ENCODE measurements around the gene SGTB.
"Not testable (repeated sequence)": the region's sequence is repeated elsewhere in the genome, so short reads cannot be mapped to it uniquely, and the experiment has no call there.

Gene SGTB

GRCh38 chr5:65702036-65702435, 19.9 kb downstream of the SGTB start:
- H3K4me3 ChIP-seq: no peak overlapping the region
- H3K9me3 ChIP-seq (ENCODE audit: low read depth, low read length): no peaks in the 10 kb centered on the region
- no peak overlapping the region for H3K27ac ChIP-seq
- peaks cover 7% of the 10 kb centered on the region for H3K36me3 ChIP-seq (ENCODE audit: insufficient read depth, low read length)
- DNase-seq (ENCODE audit: low read depth, low spot score): no peak
- no peak overlapping the region for H3K9ac ChIP-seq (ENCODE audit: insufficient read length)
- no peak for TF ChIP-seq POLR2AphosphoS5 (IDR thresholded peaks at IDR 0.05; ENCODE audit: borderline replicate concordance, low read depth, low read length)
- no peak for TF ChIP-seq FOXP2 (optimal IDR thresholded peaks at IDR 0.05; ENCODE audit: control extremely low read depth, extremely low read length, insufficient read depth)
- TF ChIP-seq EZH2 (IDR thresholded peaks at IDR 0.05): no peak

GRCh38 chr5:65699338-65699737, 22.6 kb downstream of the SGTB start:
- no peak for DNase-seq (ENCODE audit: low read depth, low spot score)
- TF ChIP-seq POLR2AphosphoS5 (IDR thresholded peaks at IDR 0.05; ENCODE audit: borderline replicate concordance, low read depth, low read length): no peak
- peaks cover 7% of the 10 kb centered on the region for H3K36me3 ChIP-seq (ENCODE audit: insufficient read depth, low read length)
- no peaks in the 10 kb centered on the region for H3K9me3 ChIP-seq (ENCODE audit: low read depth, low read length)
- no peak overlapping the region for H3K9ac ChIP-seq (ENCODE audit: insufficient read length)
- H3K4me3 ChIP-seq: no peak overlapping the region
- H3K27ac ChIP-seq: no peak overlapping the region

- no peak overlapping the region for H3K27ac ChIP-seq
- no peaks in the 10 kb centered on the region for H3K9me3 ChIP-seq (ENCODE audit: low read depth, low read length)
- no peaks in the 10 kb centered on the region; the same call in 1 of the 2 replicates for H3K36me3 ChIP-seq (ENCODE audit: insufficient read depth, low read length)
- no peak for TF ChIP-seq POLR2AphosphoS5 (IDR thresholded peaks at IDR 0.05; ENCODE audit: borderline replicate concordance, low read depth, low read length)
- TF ChIP-seq FOXP2 (optimal IDR thresholded peaks at IDR 0.05; ENCODE audit: control extremely low read depth, extremely low read length, insufficient read depth): no peak
- no peak overlapping the region for H3K9ac ChIP-seq (ENCODE audit: insufficient read length)
- H3K4me3 ChIP-seq: no peak overlapping the region
- DNase-seq (ENCODE audit: low read depth, low spot score): no peak
Measured at GRCh38 chr5:65696892-65697291, 25.0 kb downstream of the SGTB start.

GRCh38 chr5:65695896-65696295, 26.0 kb downstream of the SGTB start:
- DNase-seq (ENCODE audit: low read depth, low spot score): no peak
- H3K9me3 ChIP-seq (ENCODE audit: low read depth, low read length): no peaks in the 10 kb centered on the region
- H3K9ac ChIP-seq (ENCODE audit: insufficient read length): no peak overlapping the region
- no peaks in the 10 kb centered on the region; the same call in 1 of the 2 replicates for H3K36me3 ChIP-seq (ENCODE audit: insufficient read depth, low read length)
- H3K4me3 ChIP-seq: no peak overlapping the region
- TF ChIP-seq FOXP2 (optimal IDR thresholded peaks at IDR 0.05; ENCODE audit: control extremely low read depth, extremely low read length, insufficient read depth) (no peak), POLR2AphosphoS5 (IDR thresholded peaks at IDR 0.05; ENCODE audit: borderline replicate concordance, low read depth, low read length) (no peak)
- H3K27ac ChIP-seq: no peak overlapping the region

- H3K36me3 ChIP-seq (ENCODE audit: insufficient read depth, low read length): no peaks in the 10 kb centered on the region; the same call in 1 of the 2 replicates
- no peak overlapping the region for H3K9ac ChIP-seq (ENCODE audit: insufficient read length)
- no peak for DNase-seq (ENCODE audit: low read depth, low spot score)
- no peak overlapping the region for H3K4me3 ChIP-seq
- H3K9me3 ChIP-seq (ENCODE audit: low read depth, low read length): no peaks in the 10 kb centered on the region
- TF ChIP-seq POLR2AphosphoS5 (IDR thresholded peaks at IDR 0.05; ENCODE audit: borderline replicate concordance, low read depth, low read length) (no peak), EZH2 (IDR thresholded peaks at IDR 0.05) (no peak), FOXP2 (optimal IDR thresholded peaks at IDR 0.05; ENCODE audit: control extremely low read depth, extremely low read length, insufficient read depth) (no peak)
- H3K27ac ChIP-seq: no peak overlapping the region
Measured at GRCh38 chr5:65695162-65695755, 26.6 kb downstream of the SGTB start.

- Histone ChIP-seq H3K36me3 (ENCODE audit: insufficient read depth, low read length) (no peaks in the 10 kb centered on the region), H3K27ac (no peak overlapping the region), H3K9me3 (ENCODE audit: low read depth, low read length) (no peaks in the 10 kb centered on the region), H3K4me3 (no peak overlapping the region), H3K9ac (ENCODE audit: insufficient read length) (no peak overlapping the region)
- TF ChIP-seq POLR2AphosphoS5 (IDR thresholded peaks at IDR 0.05; ENCODE audit: borderline replicate concordance, low read depth, low read length): no peak
- TF ChIP-seq FOXP2 (optimal IDR thresholded peaks at IDR 0.05; ENCODE audit: control extremely low read depth, extremely low read length, insufficient read depth): no peak
- no peak for TF ChIP-seq EZH2 (IDR thresholded peaks at IDR 0.05)
- no peak for DNase-seq (ENCODE audit: low read depth, low spot score)
Measured at GRCh38 chr5:65693121-65693520, 28.8 kb downstream of the SGTB start.

- H3K9ac ChIP-seq (ENCODE audit: insufficient read length): no peak overlapping the region
- no peaks in the 10 kb centered on the region for H3K9me3 ChIP-seq (ENCODE audit: low read depth, low read length)
- DNase-seq (ENCODE audit: low read depth, low spot score): no peak
- no peak overlapping the region for H3K4me3 ChIP-seq
- H3K27ac ChIP-seq: no peak overlapping the region
- H3K36me3 ChIP-seq (ENCODE audit: insufficient read depth, low read length): no peaks in the 10 kb centered on the region; the same call in 1 of the 2 replicates
- TF ChIP-seq EZH2 (IDR thresholded peaks at IDR 0.05) (no peak), FOXP2 (optimal IDR thresholded peaks at IDR 0.05; ENCODE audit: control extremely low read depth, extremely low read length, insufficient read depth) (no peak), POLR2AphosphoS5 (IDR thresholded peaks at IDR 0.05; ENCODE audit: borderline replicate concordance, low read depth, low read length) (no peak)
Measured at GRCh38 chr5:65682148-65682547, 39.8 kb downstream of the SGTB start.

- not testable (repeated sequence) for DNase-seq (ENCODE audit: low read depth, low spot score)
Measured at GRCh38 chr5:65676056-65676455, 45.9 kb downstream of the SGTB start.

GRCh38 chr5:65674749-65675148, 47.2 kb downstream of the SGTB start:
- peaks cover under 1% of the 10 kb centered on the region for H3K36me3 ChIP-seq (ENCODE audit: insufficient read depth, low read length)
- H3K9me3 ChIP-seq (ENCODE audit: low read depth, low read length): no peaks in the 10 kb centered on the region
- no peak for TF ChIP-seq EZH2 (IDR thresholded peaks at IDR 0.05)
- TF ChIP-seq POLR2AphosphoS5 (IDR thresholded peaks at IDR 0.05; ENCODE audit: borderline replicate concordance, low read depth, low read length): no peak
- no peak for TF ChIP-seq FOXP2 (optimal IDR thresholded peaks at IDR 0.05; ENCODE audit: control extremely low read depth, extremely low read length, insufficient read depth)
- H3K9ac ChIP-seq (ENCODE audit: insufficient read length): no peak overlapping the region
- no peak overlapping the region for H3K4me3 ChIP-seq
- DNase-seq (ENCODE audit: low read depth, low spot score): no peak
- no peak overlapping the region for H3K27ac ChIP-seq

More at GRCh38 chr5:65676056-65676455, 45.9 kb downstream of the SGTB start:
- H3K36me3 ChIP-seq (ENCODE audit: insufficient read depth, low read length); H3K9ac ChIP-seq (ENCODE audit: insufficient read length); H3K9me3 ChIP-seq (ENCODE audit: low read depth, low read length); H3K27ac ChIP-seq; H3K4me3 ChIP-seq: not testable (repeated sequence)
